Jurkat, Clone E6-1 (cell line): ENCODE results near the gene PDZD8. TPM values are rescaled to one million over a fixed set of nuclear protein-coding genes. Genes with fewer than 3 reads are reported as not detected.
A peak's percentile ranks its signal among the peaks of the same experiment; 100 is the strongest.

Experiments used
- DNase-seq: peaks from one replicate; pipeline ENCODE4 v3.0.0-alpha.2; 2011; ENCODE audit warnings: low read depth, low spot score
- H3K4me3 ChIP-seq: 2 replicates; pipeline ENCODE4 v1.5.1; 2011; ENCODE audit warnings: mild to moderate bottlenecking, low read length, control low read depth, moderate library complexity
- polyA plus RNA-seq: library from polyadenylated mRNA; unstranded; fragments of >200 nt; gene quantifications from one replicate; pipeline ENCODE4 v1.2.1, GENCODE V29; 2012; ENCODE audit warnings: missing spikeins; ENCODE audit not compliant: insufficient read length, insufficient read depth

Gene PDZD8
- 15.6 TPM for polyA plus RNA-seq

GRCh38 chr10:117375360-117376178 lies at the start of gene PDZD8:
Gene PDZD8 (minus strand): TSS chr10:117375440. CDS start chr10:117375227, 213 bp downstream.
- peak; percentile 80 for DNase-seq

GRCh38 chr10:117424171-117424570 lies 48.9 kb upstream of the PDZD8 start:
- DNase-seq, result no peak
- H3K4me3 ChIP-seq, result no peak overlapping the region

More at GRCh38 chr10:117375360-117376178, at the start of gene PDZD8:
- H3K4me3 ChIP-seq, result peak within 1 kb of the TSS; percentile 82

- DNase-seq, result no peak
- H3K4me3 ChIP-seq, result no peak overlapping the region
Measured at GRCh38 chr10:117421985-117422384, 46.7 kb upstream of the PDZD8 start.

GRCh38 chr10:117420768-117421167 lies 45.5 kb upstream of the PDZD8 start:
- no peak overlapping the region for H3K4me3 ChIP-seq

GRCh38 chr10:117419921-117420320 lies 44.7 kb upstream of the PDZD8 start:
- DNase-seq, result no peak
- H3K4me3 ChIP-seq, result no peak overlapping the region

More at GRCh38 chr10:117420768-117421167, 45.5 kb upstream of the PDZD8 start:
- DNase-seq, result no peak

- DNase-seq, result no peak
- H3K4me3 ChIP-seq, result no peak overlapping the region
Measured at GRCh38 chr10:117419159-117419558, 43.9 kb upstream of the PDZD8 start.

GRCh38 chr10:117418121-117418520 lies 42.9 kb upstream of the PDZD8 start:
- no peak for DNase-seq
- no peak overlapping the region for H3K4me3 ChIP-seq

GRCh38 chr10:117417196-117417595 lies 42.0 kb upstream of the PDZD8 start:
- DNase-seq, result no peak
- no peak overlapping the region for H3K4me3 ChIP-seq

GRCh38 chr10:117413928-117414618 lies 38.8 kb upstream of the PDZD8 start:
- no peak overlapping the region for H3K4me3 ChIP-seq
- no peak for DNase-seq

- H3K4me3 ChIP-seq, result no peak overlapping the region
- DNase-seq, result no peak
Measured at GRCh38 chr10:117412469-117413010, 37.3 kb upstream of the PDZD8 start.

- no peak for DNase-seq
- no peak overlapping the region for H3K4me3 ChIP-seq
Measured at GRCh38 chr10:117411479-117412399, 36.5 kb upstream of the PDZD8 start.

GRCh38 chr10:117410557-117410956 lies 35.3 kb upstream of the PDZD8 start:
- DNase-seq, result no peak
- no peak overlapping the region for H3K4me3 ChIP-seq

- DNase-seq, result no peak
- no peak overlapping the region for H3K4me3 ChIP-seq
Measured at GRCh38 chr10:117409549-117410305, 34.5 kb upstream of the PDZD8 start.

- DNase-seq, result no peak
Measured at GRCh38 chr10:117408436-117409384, 33.5 kb upstream of the PDZD8 start.

GRCh38 chr10:117405730-117406129 lies 30.5 kb upstream of the PDZD8 start:
- no peak overlapping the region for H3K4me3 ChIP-seq
- no peak for DNase-seq

More at GRCh38 chr10:117408436-117409384, 33.5 kb upstream of the PDZD8 start:
- no peak overlapping the region for H3K4me3 ChIP-seq

- DNase-seq, result no peak
- no peak overlapping the region for H3K4me3 ChIP-seq
Measured at GRCh38 chr10:117400329-117400728, 25.1 kb upstream of the PDZD8 start.
